GM21367 (cell line): ENCODE measurements around the gene DBNL.

Experiments used
- ATAC-seq: cut with Tn5 transposase; IDR thresholded peaks from one replicate; pipeline ENCODE4 v1.9.1; 2021; ENCODE audit not compliant: unreplicated experiment

DBNL gene

DNA sequence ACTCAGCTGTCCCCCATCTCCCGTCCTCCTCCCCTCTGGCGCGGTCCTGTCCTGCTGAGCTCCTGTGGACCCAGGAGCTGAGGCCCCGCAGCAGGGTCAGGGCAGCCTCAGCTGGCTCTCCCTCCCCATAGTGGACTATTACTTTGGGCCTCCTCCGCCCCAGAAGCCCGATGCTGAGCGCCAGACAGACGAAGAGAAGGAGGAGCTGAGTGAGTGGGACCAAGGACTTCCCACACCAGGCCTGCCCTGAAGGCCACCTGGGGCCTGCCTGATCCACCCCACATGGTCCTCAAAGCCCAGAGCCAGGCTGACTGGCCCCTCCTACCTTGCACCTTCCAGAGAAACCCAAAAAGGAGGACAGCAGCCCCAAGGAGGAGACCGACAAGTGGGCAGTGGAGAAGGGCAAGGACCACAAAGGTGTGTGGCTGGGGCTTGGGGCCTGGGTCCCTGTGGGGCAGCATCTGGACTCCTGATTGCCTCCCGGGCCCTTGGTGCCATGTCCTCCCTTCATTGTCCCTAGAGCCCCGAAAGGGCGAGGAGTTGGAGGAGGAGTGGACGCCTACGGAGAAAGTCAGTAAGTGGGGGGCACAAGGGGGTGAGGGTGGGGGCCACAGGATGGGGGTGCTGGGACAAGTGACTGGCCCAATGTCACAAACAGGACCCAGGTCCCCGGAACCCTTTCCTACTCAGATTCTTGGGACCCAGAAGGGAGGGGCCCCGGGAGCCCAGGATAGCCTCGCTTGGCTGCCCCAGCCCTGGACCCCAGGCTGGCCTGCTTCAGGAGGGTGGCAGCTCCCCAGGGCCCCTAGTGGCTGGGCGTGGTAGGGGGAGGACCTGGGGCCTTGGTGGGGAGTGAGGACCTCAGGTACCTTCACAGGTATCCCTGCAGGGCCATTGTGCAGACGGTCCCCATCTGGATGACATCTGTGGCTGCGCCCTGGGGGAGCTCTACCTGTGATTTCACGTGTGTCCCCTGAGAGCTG lies 64.6 kb downstream of the DBNL start:
- ATAC-seq: no peak

DNA sequence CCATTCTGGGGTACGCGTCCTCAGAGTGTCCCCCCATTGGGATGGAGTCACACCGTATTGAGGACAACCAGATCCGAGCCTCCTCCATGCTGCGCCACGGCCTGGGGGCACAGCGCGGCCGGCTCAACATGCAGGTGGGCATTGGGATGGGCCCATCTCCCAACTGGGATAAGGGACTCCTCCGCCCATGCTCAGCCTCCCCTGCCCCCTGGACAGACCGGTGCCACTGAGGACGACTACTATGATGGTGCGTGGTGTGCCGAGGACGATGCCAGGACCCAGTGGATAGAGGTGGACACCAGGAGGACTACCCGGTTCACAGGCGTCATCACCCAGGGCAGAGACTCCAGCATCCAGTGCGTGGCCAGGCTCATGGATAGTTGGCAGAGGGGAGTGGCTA lies 65.5 kb downstream of the DBNL start:
- ATAC-seq: no peak

- no peak for ATAC-seq
Observed at GRCh38 chr7:44110719-44111635, 66.5 kb downstream of the DBNL start.
